Measurements from ENCODE around the gene OBSCN. TPM values are rescaled to one million over a fixed set of nuclear protein-coding genes. Genes with fewer than 3 reads are reported as not detected.
A peak's percentile ranks its signal among the peaks of the same experiment; 100 is the strongest.

Gene OBSCN
- total RNA-seq, 1 donor from 2014 or later: 28.6 TPM

DNA sequence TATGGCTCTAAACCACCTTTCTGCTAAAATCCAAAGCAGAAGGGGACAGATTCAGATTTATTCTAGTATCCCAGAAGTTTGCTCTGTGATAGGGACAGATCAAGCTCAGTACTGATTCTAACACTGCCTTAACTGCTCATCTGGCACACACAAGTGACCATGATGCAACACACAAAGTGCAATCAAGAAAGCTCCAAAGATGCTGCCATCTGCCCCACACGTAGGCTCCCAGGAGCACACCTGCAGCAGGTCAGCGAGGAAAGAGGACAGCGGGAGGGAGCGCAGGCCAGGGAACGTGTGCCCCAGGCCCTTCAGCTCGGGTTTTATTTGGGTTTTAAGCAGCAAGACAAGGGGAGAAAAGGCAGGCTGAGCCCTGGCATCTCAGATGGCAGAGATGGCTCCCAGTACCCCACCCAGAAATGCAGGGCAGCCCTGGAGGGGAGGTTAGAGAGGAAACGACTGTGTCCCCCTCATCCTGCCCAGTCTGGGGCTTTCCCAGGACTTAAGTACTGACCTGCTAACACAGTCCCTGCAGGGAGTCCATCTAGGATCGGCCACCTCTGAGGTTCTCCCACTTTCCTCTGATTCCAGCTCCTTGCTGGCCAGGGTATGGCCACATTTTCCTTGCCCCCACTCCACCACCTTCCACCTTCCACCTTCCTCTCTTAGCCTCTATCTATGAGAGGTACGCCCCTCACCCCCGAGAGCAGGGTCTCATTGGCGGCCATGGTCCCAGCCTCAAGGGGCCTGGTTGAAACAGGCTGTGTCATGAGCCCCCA lies 197.5 kb downstream of the OBSCN start:
- peak overlapping the region; percentile 89 to 95 for H3K4me3 ChIP-seq
- peak overlapping the region in 1 of 2 donors; percentile 78 for H3K27ac ChIP-seq
- peaks cover 17 to 28% of the 10 kb centered on the region in 2 donors for H3K4me1 ChIP-seq
- H3K36me3 ChIP-seq: peaks cover 3 to 21% of the 10 kb centered on the region in 2 donors
- no peaks in the 10 kb centered on the region for H3K9me3 ChIP-seq
- H3K27me3 ChIP-seq: no peaks in the 10 kb centered on the region
- DNase-seq (ENCODE audit: low spot score in 2 of 2): no peak
- TF ChIP-seq, protein P1, sequence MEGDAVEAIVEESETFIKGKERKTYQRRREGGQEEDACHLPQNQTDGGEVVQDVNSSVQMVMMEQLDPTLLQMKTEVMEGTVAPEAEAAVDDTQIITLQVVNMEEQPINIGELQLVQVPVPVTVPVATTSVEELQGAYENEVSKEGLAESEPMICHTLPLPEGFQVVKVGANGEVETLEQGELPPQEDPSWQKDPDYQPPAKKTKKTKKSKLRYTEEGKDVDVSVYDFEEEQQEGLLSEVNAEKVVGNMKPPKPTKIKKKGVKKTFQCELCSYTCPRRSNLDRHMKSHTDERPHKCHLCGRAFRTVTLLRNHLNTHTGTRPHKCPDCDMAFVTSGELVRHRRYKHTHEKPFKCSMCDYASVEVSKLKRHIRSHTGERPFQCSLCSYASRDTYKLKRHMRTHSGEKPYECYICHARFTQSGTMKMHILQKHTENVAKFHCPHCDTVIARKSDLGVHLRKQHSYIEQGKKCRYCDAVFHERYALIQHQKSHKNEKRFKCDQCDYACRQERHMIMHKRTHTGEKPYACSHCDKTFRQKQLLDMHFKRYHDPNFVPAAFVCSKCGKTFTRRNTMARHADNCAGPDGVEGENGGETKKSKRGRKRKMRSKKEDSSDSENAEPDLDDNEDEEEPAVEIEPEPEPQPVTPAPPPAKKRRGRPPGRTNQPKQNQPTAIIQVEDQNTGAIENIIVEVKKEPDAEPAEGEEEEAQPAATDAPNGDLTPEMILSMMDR (IDR thresholded peaks at IDR 0.05): no peak
- intact Hi-C loops (cut with DNase I): loop anchor here (5.0 to 10.0 kb wide), 4 partner anchors 57 to 1102 kb away; partner anchors contain the start of gene NUP133

DNA sequence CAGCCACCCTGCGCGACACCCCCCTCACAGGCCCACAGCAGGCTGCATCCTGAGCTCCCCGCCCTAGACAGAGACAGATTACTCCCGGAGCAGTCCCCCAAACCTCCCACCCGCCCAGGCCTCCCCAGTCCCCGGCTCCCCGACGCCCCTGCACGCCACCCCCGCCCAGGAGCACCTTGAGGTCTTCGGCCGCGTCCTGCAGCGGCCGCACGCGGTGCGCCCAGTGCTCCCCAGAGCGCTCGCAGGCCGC lies 198.1 kb downstream of the OBSCN start:
- H3K4me3 ChIP-seq: peak overlapping the region; percentile 89 to 95
- intact Hi-C loops (cut with DNase I): loop anchor here (2.0 to 10.0 kb wide), 8 partner anchors 27 to 1101 kb away; partner anchors contain the start of genes NUP133 and RNF187
- peak overlapping the region; percentile 76 to 78 for H3K27ac ChIP-seq
- H3K9me3 ChIP-seq: no peaks in the 10 kb centered on the region
- no peak for DNase-seq (ENCODE audit: low spot score in 2 of 2)
- TF ChIP-seq, protein P1 (IDR thresholded peaks at IDR 0.05): no peak
- H3K27me3 ChIP-seq: no peaks in the 10 kb centered on the region
- peaks cover 0 to 16% of the 10 kb centered on the region in 2 donors for H3K36me3 ChIP-seq
- peaks cover 17 to 28% of the 10 kb centered on the region in 2 donors for H3K4me1 ChIP-seq

DNA sequence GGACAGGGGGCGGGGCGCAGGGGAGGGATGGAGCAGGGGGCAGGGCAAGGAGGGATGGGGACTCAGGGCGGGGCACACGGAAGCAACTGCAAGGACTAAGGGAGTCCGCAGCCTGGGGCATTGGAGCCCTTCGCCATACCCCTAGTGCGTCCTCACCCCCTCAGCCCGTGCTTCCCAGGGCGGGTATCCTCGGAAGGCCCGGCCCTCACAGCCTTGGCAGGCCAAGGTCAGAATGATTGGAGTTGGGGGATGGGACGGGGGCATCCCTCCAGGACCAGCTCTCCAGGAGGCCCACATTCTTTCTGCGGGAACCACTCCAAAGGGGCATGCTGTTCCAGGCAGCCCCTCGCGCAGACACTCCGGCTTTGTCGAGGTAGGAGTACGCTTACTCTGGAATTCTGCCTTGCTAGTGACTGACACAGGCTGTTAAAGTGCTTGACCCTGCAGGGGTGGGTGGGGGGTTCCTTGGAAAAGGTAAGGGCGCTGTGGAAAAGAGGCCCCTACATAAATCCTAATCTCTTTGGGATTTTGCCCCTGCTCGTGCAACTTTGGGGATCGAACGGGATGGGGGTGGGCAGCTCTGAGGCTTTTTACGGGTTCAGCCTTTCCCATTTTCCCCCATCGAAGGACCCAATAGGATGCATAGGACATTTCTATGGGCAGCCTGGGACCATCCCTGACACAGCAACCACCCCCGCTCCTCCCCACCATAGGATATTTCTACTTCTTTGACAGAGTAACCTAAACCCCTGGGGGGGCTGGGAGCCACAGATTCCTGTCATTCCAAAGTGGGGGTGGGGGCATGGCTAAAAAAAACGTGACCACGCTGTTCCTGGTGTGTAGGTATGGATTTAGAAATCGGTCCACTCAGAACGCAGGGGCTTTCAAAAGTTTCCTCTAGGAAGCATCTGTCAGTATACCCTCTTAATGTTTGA lies 199.5 kb downstream of the OBSCN start:
- no peak for DNase-seq (ENCODE audit: low spot score in 2 of 2)
- peaks cover 17 to 28% of the 10 kb centered on the region in 2 donors for H3K4me1 ChIP-seq
- TF ChIP-seq, protein P1 (IDR thresholded peaks at IDR 0.05): no peak
- no peaks in the 10 kb centered on the region for H3K9me3 ChIP-seq
- peak overlapping the region; percentile 76 to 78 for H3K27ac ChIP-seq
- no peaks in the 10 kb centered on the region for H3K27me3 ChIP-seq
- intact Hi-C loops (cut with DNase I): loop anchor here (1.0 to 10.0 kb wide), 9 partner anchors 29 to 1100 kb away; partner anchors contain the start of genes ARF1, NUP133 and RNF187
- peak overlapping the region; percentile 89 to 95 for H3K4me3 ChIP-seq
- H3K36me3 ChIP-seq: peaks cover 0 to 2% of the 10 kb centered on the region in 2 donors

DNA sequence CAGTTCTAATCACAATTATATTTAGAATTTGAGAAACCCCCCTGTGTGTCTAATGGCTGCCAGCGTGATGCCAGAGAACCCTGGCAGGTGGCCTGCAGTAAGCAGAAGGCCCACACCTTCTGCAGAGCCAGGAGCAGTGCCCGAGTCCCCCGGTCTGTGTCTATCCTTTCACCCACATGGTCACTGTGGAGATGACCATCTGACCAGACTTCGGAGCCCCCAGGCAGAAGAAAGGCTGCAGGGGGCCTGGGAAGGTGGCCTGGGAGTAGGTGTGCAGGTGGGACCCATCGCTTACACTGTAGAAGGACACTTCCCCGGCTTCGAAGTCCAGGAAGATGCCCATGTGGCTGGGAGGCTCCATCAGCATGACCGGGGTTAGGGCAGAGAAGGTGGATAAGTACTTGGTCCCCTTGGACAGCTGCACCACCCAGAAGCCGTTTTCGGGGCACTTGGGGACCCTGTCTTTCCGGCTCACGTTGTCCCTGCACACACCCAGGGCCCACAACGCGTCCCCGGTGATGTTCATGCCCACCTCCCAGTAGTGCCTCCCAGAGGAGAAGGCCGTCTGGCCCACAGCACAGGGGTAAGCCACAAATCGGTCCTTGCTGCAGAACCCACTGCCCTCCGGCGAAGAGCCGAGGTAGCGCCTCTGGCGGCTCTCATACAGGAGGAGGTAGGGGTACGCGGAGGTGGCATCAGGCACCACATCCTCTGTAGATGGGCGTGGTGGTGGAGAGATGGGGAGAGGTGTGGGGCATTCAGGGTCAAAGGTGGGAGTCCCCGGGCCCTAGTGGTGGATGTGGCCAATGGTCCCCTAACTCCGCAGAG lies 200.4 kb downstream of the OBSCN start:
- H3K9me3 ChIP-seq: no peaks in the 10 kb centered on the region
- intact Hi-C loops (cut with DNase I): loop anchor here (5.0 to 10.0 kb wide), 4 partner anchors 54 to 1099 kb away; partner anchors contain the start of gene NUP133
- H3K27me3 ChIP-seq: no peaks in the 10 kb centered on the region
- H3K4me3 ChIP-seq: no peak overlapping the region
- no peaks in the 10 kb centered on the region for H3K36me3 ChIP-seq
- TF ChIP-seq, protein P1 (IDR thresholded peaks at IDR 0.05): no peak
- peaks cover 17 to 28% of the 10 kb centered on the region in 2 donors for H3K4me1 ChIP-seq
- DNase-seq (ENCODE audit: low spot score in 2 of 2): no peak
- H3K27ac ChIP-seq: no peak overlapping the region
